Colonic mucosa (tissue), 4 donors: ENCODE results near the gene SMIM17. TPM values are rescaled to one million over a fixed set of nuclear protein-coding genes. Genes with fewer than 3 reads are reported as not detected.

Source experiments
- DNase-seq: peaks from one replicate; pipeline ENCODE4 v3.0.0-alpha.2; 2020
- H3K27ac ChIP-seq: fragments of 200-600 bp; one replicate; pipeline ENCODE4 v1.8.0; 2021
- H3K27me3 ChIP-seq: fragments of 200-600 bp; one replicate; pipeline ENCODE4 v1.8.0; 2021
- H3K36me3 ChIP-seq: fragments of 200-600 bp; one replicate; pipeline ENCODE4 v1.8.0; 2021
- H3K4me1 ChIP-seq: fragments of 200-600 bp; one replicate; pipeline ENCODE4 v1.8.0; 2021; ENCODE audit warnings: mild to moderate bottlenecking
- H3K4me3 ChIP-seq: fragments of 200-600 bp; one replicate; pipeline ENCODE4 v1.8.0; 2021
- H3K9ac ChIP-seq, 2 donors: one replicate each; pipeline ENCODE4 v1.7.0; 2013; ENCODE audit warnings: control low read depth in 2 of 2, low read depth in 2 of 2, low read length in 2 of 2
- H3K9me3 ChIP-seq: fragments of 200-600 bp; one replicate; pipeline ENCODE4 v1.8.0; 2021
- intact Hi-C: fragments of 100-400 bp; cut with DNase I; formaldehyde crosslinking; loops from one replicate; pipeline ENCODE4 v1.14.1; 2022
- total RNA-seq, 2 donors: library from RNA; stranded (reverse); fragmentation: NEBNext Ultra II Directional in 1 of 2; extraction: Animal tissue kit (Norgen Biotek cat#: 25700) in 1 of 2; gene quantifications; one replicate each; pipeline ENCODE4 v1.2.1, GENCODE V29; 2021
- TF ChIP-seq, protein P1 (sequence below): fragments of 200-600 bp; IDR thresholded peaks from one replicate; pipeline ENCODE4 v1.8.0; 2022; ENCODE audit warnings: antibody characterized with exemption, mild to moderate bottlenecking
- donor health status: healthy.
- donor health status: DM: no; HTN: no; CAD: no.
- donor health status: DM: no; HTN: no; CAD: no.

Gene SMIM17
- not detected for total RNA-seq

GRCh38 chr19:56642711-56643459 lies at the start of gene SMIM17:
Gene SMIM17, plus strand, starts transcription at chr19:56643159. Its CDS starts 2,509 bp downstream, at chr19:56645668.
- H3K27me3 ChIP-seq: no peaks in the 10 kb centered on the region
- no peaks in the 10 kb centered on the region for H3K36me3 ChIP-seq
- TF ChIP-seq, protein P1, sequence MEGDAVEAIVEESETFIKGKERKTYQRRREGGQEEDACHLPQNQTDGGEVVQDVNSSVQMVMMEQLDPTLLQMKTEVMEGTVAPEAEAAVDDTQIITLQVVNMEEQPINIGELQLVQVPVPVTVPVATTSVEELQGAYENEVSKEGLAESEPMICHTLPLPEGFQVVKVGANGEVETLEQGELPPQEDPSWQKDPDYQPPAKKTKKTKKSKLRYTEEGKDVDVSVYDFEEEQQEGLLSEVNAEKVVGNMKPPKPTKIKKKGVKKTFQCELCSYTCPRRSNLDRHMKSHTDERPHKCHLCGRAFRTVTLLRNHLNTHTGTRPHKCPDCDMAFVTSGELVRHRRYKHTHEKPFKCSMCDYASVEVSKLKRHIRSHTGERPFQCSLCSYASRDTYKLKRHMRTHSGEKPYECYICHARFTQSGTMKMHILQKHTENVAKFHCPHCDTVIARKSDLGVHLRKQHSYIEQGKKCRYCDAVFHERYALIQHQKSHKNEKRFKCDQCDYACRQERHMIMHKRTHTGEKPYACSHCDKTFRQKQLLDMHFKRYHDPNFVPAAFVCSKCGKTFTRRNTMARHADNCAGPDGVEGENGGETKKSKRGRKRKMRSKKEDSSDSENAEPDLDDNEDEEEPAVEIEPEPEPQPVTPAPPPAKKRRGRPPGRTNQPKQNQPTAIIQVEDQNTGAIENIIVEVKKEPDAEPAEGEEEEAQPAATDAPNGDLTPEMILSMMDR: no peak
- H3K4me1 ChIP-seq: no peaks in the 10 kb centered on the region
- no peak within 1 kb of the TSS for H3K27ac ChIP-seq
- no peaks in the 10 kb centered on the region for H3K9me3 ChIP-seq
- no peak for DNase-seq
- H3K4me3 ChIP-seq: no peak within 1 kb of the TSS
- intact Hi-C loops: no loop called here
- no peak within 1 kb of the TSS for H3K9ac ChIP-seq

DNA sequence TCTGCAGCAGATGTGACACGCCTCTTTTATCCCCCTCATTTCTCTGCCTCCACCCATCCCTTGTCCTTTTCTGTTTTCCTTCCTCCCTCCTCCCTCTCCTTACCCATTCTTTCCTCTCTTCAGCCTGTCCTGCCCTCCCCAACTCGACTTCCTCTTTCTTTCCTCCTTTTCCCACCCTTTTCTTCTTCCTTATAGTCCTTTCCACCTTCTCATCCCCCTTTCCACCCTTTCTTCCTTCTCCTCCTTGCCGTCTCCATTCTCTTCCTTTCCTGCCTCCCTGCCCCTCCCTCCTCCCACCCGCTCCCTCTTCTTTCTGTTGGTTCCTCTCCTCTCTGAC lies 48.5 kb upstream of the SMIM17 start:
- intact Hi-C loops: loop anchor here (10.0 kb wide), 1 partner anchor 190 kb away; the partner anchor contains the start of gene ZNF583
- Histone ChIP-seq H3K27me3 (no peaks in the 10 kb centered on the region), H3K4me1 (no peaks in the 10 kb centered on the region), H3K4me3 (no peak overlapping the region), H3K9ac (no peak overlapping the region), H3K9me3 (no peaks in the 10 kb centered on the region), H3K36me3 (no peaks in the 10 kb centered on the region), H3K27ac (no peak overlapping the region)
- TF ChIP-seq, protein P1: no peak
- DNase-seq: no peak

- Histone ChIP-seq H3K27ac (peak within 1 kb of the TSS; percentile 12), H3K4me3 (peak within 1 kb of the TSS; percentile 94), H3K9ac (peak within 1 kb of the TSS; percentile 78 to 85), H3K9me3 (no peaks in the 10 kb centered on the region), H3K36me3 (no peaks in the 10 kb centered on the region), H3K4me1 (no peaks in the 10 kb centered on the region), H3K27me3 (no peaks in the 10 kb centered on the region)
- TF ChIP-seq, protein P1: no peak
- intact Hi-C loops: loop anchor here (10.0 kb wide), 1 partner anchor 190 kb away; the partner anchor contains the start of gene ZNF583
- DNase-seq: peak; percentile 86
Observed at GRCh38 chr19:56594783-56595547, 48.0 kb upstream of the SMIM17 start, which contains the start of gene ZNF71. Gene ZNF71, plus strand, starts transcription at chr19:56595302. Its CDS starts 6,257 bp downstream, at chr19:56601559.

- peak overlapping the region; percentile 78 to 85 for H3K9ac ChIP-seq
- peak overlapping the region; percentile 12 for H3K27ac ChIP-seq
Observed at GRCh38 chr19:56595548-56595899, 47.4 kb upstream of the SMIM17 start.

GRCh38 chr19:56596676-56597075 lies 46.3 kb upstream of the SMIM17 start:
- Histone ChIP-seq H3K4me3 (no peak overlapping the region), H3K27ac (no peak overlapping the region), H3K36me3 (no peaks in the 10 kb centered on the region), H3K9me3 (no peaks in the 10 kb centered on the region), H3K4me1 (no peaks in the 10 kb centered on the region), H3K27me3 (no peaks in the 10 kb centered on the region), H3K9ac (no peak overlapping the region)
- TF ChIP-seq, protein P1: no peak
- no peak for DNase-seq
- intact Hi-C loops: loop anchor here (10.0 kb wide), 1 partner anchor 192 kb away; the partner anchor contains the start of gene ZNF583

More at GRCh38 chr19:56595548-56595899, 47.4 kb upstream of the SMIM17 start:
- intact Hi-C loops: loop anchor here (10.0 kb wide), 1 partner anchor 191 kb away; the partner anchor contains the start of gene ZNF583
- no peaks in the 10 kb centered on the region for H3K9me3 ChIP-seq
- no peaks in the 10 kb centered on the region for H3K27me3 ChIP-seq
- DNase-seq: no peak
- no peaks in the 10 kb centered on the region for H3K4me1 ChIP-seq
- TF ChIP-seq, protein P1: no peak
- H3K36me3 ChIP-seq: no peaks in the 10 kb centered on the region
- H3K4me3 ChIP-seq: peak overlapping the region; percentile 94
